GM10847 (cell line): Measurements from ENCODE around the gene RLN3.

ENCODE experiments used
- POLR2A ChIP-seq: IDR thresholded peaks from 2 replicates; pipeline ENCODE4 v1.6.1; 2011; ENCODE audit not compliant: insufficient read length; ENCODE audit errors: extremely low read depth

The RLN3 gene

DNA sequence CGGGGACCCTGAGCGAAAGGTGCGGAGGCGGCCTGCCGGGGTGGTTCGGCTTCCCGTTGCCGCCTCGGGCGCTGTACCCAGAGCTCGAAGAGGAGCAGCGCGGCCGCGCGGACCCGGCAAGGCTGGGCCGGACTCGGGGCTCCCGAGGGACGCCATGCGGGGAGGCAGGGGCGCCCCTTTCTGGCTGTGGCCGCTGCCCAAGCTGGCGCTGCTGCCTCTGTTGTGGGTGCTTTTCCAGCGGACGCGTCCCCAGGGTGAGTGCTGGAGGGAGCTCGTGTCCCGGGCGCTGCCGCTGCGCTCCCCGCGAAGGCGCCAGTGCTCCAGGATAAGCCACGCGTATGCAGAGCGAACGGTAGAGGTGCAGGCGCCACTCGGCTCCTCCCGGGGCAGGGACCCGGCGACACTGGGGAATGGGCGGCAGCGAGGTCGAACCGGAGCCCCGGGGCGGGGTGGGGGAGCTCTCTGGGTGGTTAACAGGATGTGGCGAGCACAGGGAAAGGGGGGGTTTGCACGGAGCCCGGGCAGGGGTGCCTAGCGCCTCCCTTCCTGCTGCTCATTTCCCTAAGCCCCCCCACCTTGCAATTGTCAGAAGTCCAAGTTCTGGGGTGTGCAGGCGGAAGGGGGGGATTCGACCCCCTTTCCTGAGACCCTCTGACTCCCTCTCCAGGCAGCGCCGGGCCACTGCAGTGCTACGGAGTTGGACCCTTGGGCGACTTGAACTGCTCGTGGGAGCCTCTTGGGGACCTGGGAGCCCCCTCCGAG is 4.0 kb downstream of the RLN3 start, which contains the start of gene IL27RA:
TSS of gene IL27RA (plus strand) at position 44 of the 762 bp plus-strand sequence. CDS start at position 155, 111 bp downstream.
- TF ChIP-seq POLR2A = peak; percentile 66

- TF ChIP-seq POLR2A = no peak
Measured at GRCh38 chr19:14033946-14034345, 6.0 kb downstream of the RLN3 start.

DNA sequence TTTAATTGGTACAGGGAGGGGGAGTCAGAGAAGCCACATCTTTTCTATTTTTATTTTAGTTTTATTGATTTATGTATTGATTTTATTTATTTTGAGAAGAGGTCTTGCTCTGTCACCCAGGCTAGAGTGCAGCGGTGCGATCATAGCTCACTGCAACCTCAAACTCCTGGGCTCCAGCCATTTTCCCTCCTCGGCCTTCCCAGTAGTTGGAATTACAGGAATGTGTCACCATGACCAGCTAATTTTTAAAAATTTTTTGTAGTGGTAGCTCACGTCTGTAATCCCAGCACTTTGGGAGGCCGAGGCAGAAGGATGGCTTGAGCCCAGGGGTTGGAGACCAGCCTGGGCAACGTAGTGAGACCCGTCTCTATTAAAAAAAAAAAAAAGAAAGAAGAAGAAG is 7.8 kb downstream of the RLN3 start:
- no peak for TF ChIP-seq POLR2A

- TF ChIP-seq POLR2A = no peak
Measured at GRCh38 chr19:14039181-14039580, 11.2 kb downstream of the RLN3 start.

DNA sequence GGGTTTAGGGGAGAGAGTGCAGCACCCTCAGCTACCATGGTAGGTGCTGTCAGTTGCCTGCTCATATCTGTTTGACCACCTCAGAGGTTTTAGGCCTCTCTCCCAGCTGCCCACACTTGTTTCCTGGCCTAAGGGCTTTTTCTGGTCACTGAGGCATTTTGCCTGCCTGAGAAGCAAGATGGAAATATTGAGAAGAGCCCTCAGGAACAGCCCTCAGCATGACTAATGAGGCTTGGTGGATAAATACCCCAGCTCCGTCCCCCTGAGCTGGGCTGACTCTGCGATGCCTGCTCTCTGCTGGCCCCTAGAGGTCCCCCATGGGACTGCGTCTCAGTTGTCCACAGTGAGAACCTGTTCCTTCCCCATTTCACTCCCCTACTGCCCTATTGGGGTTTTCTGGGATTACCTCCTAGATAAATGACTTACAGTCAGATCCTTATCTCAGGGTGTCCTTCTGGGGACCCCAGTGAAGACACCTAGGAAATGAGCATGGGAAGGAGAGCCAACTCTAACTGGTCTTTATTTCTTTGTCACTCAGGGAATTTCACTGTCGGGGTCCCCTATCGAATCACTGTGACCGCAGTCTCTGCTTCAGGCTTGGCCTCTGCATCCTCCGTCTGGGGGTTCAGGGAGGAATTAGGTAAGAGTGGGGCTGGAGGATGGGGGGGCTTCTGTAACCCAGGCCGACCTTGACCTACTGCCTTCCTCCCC is 20.6 kb downstream of the RLN3 start:
- TF ChIP-seq POLR2A = no peak

DNA sequence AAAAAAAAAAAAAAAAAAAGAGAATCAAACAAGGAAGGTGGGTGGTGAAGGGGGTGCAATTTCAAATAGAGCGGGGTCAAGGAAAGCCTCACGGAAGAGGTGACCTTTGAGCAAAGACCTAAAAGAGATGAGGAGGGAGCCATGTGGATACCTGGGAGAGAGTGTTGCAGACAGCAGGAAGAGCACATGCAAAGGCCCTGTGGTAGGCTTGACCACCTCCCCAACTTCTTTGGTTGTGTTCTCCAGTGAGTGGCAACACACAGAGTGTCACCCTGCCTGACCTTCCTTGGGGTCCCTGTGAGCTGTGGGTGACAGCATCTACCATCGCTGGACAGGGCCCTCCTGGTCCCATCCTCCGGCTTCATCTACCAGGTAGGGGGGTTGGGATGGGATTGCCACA is 22.6 kb downstream of the RLN3 start:
- no peak for TF ChIP-seq POLR2A

- TF ChIP-seq POLR2A = no peak
Measured at GRCh38 chr19:14051980-14052379, 24.0 kb downstream of the RLN3 start.

DNA sequence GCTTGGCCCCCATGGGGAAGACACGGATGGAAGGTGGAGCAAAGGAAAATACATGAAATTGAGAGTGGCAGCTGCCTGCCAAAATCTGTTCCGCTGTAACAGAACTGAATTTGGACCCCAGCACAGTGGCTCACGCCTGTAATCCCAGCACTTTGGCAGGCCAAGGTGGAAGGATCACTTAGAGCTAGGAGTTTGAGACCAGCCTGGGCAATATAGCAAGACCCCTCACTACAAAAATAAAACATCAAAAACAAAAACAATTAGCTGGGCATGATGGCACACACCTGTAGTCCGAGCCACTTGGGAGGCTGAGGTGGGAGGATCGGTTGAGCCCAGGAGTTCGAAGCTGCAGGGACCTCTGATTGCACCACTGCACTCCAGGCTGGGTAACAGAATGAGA is 24.5 kb downstream of the RLN3 start:
- TF ChIP-seq POLR2A = no peak

- no peak for TF ChIP-seq POLR2A
Measured at GRCh38 chr19:14053032-14053431, 25.1 kb downstream of the RLN3 start.

GRCh38 chr19:14053500-14053899 is 25.6 kb downstream of the RLN3 start:
- TF ChIP-seq POLR2A = no peak

- TF ChIP-seq POLR2A = no peak
Measured at GRCh38 chr19:14054099-14054498, 26.2 kb downstream of the RLN3 start.

DNA sequence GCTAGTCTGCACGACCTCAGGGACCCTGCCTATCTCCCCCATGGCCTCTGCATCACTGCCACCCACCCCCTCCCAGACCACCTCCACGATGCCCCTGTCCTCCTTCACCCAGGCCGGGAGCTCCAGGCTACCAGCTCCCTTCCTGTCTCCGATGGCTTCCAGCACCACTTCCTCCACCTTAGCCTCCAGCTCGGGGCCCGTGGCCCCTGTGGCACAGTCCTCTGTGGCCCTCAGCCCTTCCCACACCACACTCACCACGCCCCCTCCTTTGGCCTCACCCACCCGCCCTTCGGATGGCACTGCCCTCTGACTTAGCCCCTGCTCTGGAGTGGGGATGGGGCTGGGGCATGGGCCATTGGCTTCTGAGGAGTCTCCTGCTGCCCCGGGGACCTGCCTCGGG is 26.8 kb downstream of the RLN3 start:
- no peak for TF ChIP-seq POLR2A

DNA sequence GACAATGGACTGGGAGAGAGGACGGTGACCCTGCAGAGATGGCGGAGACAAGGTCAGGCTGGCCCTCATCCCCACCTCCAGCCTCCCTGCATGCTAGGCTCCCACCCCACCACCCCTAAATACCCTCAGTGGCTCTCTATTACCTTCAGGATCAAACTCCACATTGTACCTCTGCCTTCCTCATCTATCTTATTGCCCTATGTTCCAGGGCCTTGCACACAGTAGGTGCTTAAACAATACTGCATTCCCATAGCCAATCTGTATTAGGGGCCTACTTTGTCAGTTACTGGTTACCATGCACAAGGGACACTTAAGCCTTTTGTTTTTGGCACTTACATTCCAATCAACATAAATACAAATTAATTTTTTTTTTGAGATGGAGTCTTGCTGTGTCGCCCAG is 27.4 kb downstream of the RLN3 start:
- no peak for TF ChIP-seq POLR2A

DNA sequence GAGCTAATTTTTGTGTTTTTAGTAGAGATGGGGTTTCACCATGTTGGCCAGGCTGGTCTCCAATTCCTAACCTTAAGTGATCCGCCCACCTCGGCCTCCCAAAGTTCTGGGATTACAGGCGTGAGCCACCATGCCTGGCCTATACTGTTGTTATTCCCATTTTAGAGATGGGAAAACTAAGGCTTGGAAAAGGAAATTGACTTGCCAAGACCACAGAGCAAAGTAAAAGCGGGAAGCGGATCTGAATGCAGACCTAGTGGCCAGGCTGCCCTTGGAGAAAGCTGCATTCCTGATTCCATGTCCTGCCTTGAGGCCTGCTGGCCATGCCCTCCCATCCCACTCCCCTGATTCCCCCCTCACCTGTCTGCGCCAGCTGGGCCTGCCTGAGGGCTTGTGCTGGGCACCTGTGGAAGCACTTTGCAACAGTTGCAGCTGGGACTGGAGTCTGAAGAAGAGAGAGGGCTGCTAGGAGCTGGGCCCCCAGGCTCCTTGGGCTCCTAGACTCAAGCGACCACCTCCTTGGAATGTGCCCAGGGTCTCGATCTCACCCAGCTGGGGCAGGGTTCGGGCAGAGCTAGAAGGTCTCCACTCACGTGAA is 28.2 kb downstream of the RLN3 start:
- no peak for TF ChIP-seq POLR2A

DNA sequence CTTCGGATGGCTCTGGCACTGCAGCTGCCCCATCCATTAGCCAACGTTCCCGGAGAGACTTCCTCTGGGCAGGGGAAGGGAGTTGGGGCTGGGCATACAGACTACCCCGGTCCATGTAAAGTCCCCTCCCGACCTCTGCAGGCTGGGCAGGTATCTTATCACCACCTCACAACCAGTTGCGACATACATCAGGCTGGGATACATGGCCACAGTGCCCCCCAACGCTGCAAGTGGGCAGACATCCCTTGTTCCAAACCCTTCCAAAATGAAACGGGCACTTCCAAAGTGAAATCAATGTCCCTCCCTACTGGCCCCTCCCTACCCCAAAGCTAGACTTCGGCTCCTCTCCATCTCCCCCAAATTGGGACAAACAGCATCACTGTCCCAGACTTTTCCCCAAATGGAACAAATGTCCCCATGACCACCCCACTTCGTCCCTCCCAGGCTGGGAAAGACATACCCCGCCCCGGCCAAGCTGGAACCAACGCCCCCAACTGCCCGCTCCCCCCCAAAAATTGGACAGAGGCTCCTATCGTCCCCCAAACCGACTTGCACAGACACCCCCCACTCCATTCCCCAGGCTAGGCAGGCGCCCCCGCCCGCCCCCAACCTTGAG is 28.9 kb downstream of the RLN3 start:
- TF ChIP-seq POLR2A = no peak
